HepG2 (cell line): ENCODE measurements around the gene RASGRP1. TPM values are rescaled to one million over a fixed set of nuclear protein-coding genes. Genes with fewer than 3 reads are reported as not detected.

ENCODE experiments used
- ATAC-seq: fragments of 200-7000 bp; cut with Tn5 transposase; 3 replicates; pipeline ENCODE4 v1.9.1; 2020; ENCODE audit warnings: mild to moderate bottlenecking, moderate library complexity
- BruUV-seq: library from RNA; stranded (reverse); fragments of 400-500 nt; replicated peaks from 2 replicates; lab custom pipeline; 2021; lab: Mats Ljungman, UMichigan
- CTCF ChIA-PET: fragments of 300-600 bp; formaldehyde crosslinking; extraction: SDS; loops from one replicate; lab custom pipeline; 2021; ENCODE audit warnings: low total read pairs, inconsistent platforms, low intra/inter-chr PET ratio; lab: Yijun Ruan, JAX
- POLR2A ChIA-PET: fragments of 350-600 bp; sonication (Branson Sonifier 250); formaldehyde crosslinking; loops from one replicate; lab custom pipeline; 2020; ENCODE audit warnings: antibody characterized with exemption, inconsistent platforms; lab: Yijun Ruan, JAX
- DNase-seq: peaks from one replicate; pipeline ENCODE4 v3.0.0-alpha.2; 2015; ENCODE audit warnings: low spot score
- FAIRE-seq: peaks from 3 replicates; lab custom pipeline; 2011; peaks lifted over from hg19 to GRCh38; lab: Jason Lieb, UNC
- H2AFZ ChIP-seq: one replicate; pipeline ENCODE4 v1.6.1; 2011; ENCODE audit warnings: low read length, inconsistent platforms
- H3K27ac ChIP-seq: fragments of 300-600 bp; 3 replicates; pipeline ENCODE4 v1.8.0; 2011; ENCODE audit warnings: mixed run types, mild to moderate bottlenecking, mixed read lengths, low read length, inconsistent platforms; ENCODE audit not compliant: insufficient read depth; ENCODE audit errors: extremely low read length
- H3K27me3 ChIP-seq, 2 experiments: fragments of 200-600 bp in 1 of 2; 2 replicates in 1 of 2; 3 replicates in 1 of 2; pipeline versions ENCODE4 v1.6.0 to v1.8.0; 2011; ENCODE audit warnings: low read length in 2 of 2, mild to moderate bottlenecking in 2 of 2, moderate library complexity in 2 of 2, inconsistent platforms in 1 of 2; ENCODE audit not compliant: insufficient read depth in 2 of 2, control insufficient read depth in 1 of 2
- H3K36me3 ChIP-seq, 2 experiments: fragments of 200-600 bp in 1 of 2; replicated peaks in 1 of 2; 2 replicates in 1 of 2; 3 replicates in 1 of 2; pipeline versions ENCODE4 v1.5.1 to v1.8.0; 2011; ENCODE audit warnings: low read length in 2 of 2, inconsistent platforms in 1 of 2; ENCODE audit not compliant: insufficient read depth in 2 of 2, control insufficient read depth in 1 of 2
- H3K4me1 ChIP-seq: 2 replicates; pipeline ENCODE4 v1.5.1; 2012; ENCODE audit warnings: low read length, inconsistent platforms; ENCODE audit not compliant: insufficient read depth
- H3K4me2 ChIP-seq: 2 replicates; pipeline ENCODE4 v1.6.0; 2011; ENCODE audit warnings: low read depth, low read length, inconsistent platforms
- H3K4me3 ChIP-seq, 3 experiments: fragments of 200-600 bp in 1 of 3; sonication (generic), shearing (Covaris generic) in 1 of 3; replicated peaks in 1 of 3; 2 replicates each; pipeline ENCODE4 v1.5.1; 2011 to 2016; ENCODE audit warnings: low read length in 3 of 3, inconsistent platforms in 2 of 3, low read depth in 2 of 3, mild to moderate bottlenecking in 2 of 3, control low read depth in 1 of 3, mixed read lengths in 1 of 3; ENCODE audit not compliant: insufficient read depth in 1 of 3
- H3K79me2 ChIP-seq: one replicate; pipeline ENCODE4 v1.6.1; 2011; ENCODE audit warnings: low read length, inconsistent platforms; ENCODE audit not compliant: insufficient read depth
- H3K9ac ChIP-seq: 2 replicates; pipeline ENCODE4 v1.6.0; 2011; ENCODE audit warnings: mild to moderate bottlenecking, low read depth, low read length, inconsistent platforms; ENCODE audit not compliant: insufficient read depth
- H3K9me3 ChIP-seq: 2 replicates; pipeline ENCODE4 v1.5.1; 2012; ENCODE audit warnings: mild to moderate bottlenecking, low read length
- H4K20me1 ChIP-seq: 2 replicates; pipeline ENCODE4 v1.6.0; 2011; ENCODE audit warnings: inconsistent platforms, mild to moderate bottlenecking, low read length, moderate library complexity; ENCODE audit not compliant: insufficient read depth
- ATF3 ChIP-seq: sonication (generic); formaldehyde crosslinking; IDR thresholded peaks from 2 replicates; pipeline ENCODE4 v1.4.0; 2020; ENCODE audit warnings: missing genetic modification reagents
- NR2F1 ChIP-seq, 2 experiments: fragments of 450-650 bp in 1 of 2; formaldehyde crosslinking in 1 of 2; IDR thresholded peaks; 2 replicates each; pipeline versions ENCODE4 v1.5.0 to v1.6.1; 2016 to 2020; ENCODE audit warnings: mild to moderate bottlenecking in 1 of 2, missing compliant biosample characterization in 1 of 2, missing genetic modification reagents in 1 of 2, moderate library complexity in 1 of 2
- PAWR ChIP-seq: sonication (generic); formaldehyde crosslinking; IDR thresholded peaks from 2 replicates; pipeline ENCODE4 v1.4.0; 2020; ENCODE audit warnings: missing genetic modification reagents, mild to moderate bottlenecking, borderline replicate concordance
- PITX1 ChIP-seq: sonication (generic); formaldehyde crosslinking; IDR thresholded peaks from 2 replicates; pipeline ENCODE4 v1.5.1; 2020; ENCODE audit warnings: mild to moderate bottlenecking, missing genetic modification reagents
- POGZ ChIP-seq: sonication (generic); formaldehyde crosslinking; IDR thresholded peaks from 2 replicates; pipeline ENCODE4 v1.4.0; 2020; ENCODE audit warnings: mild to moderate bottlenecking, missing genetic modification reagents
- PRDM15 ChIP-seq: sonication (generic); formaldehyde crosslinking; IDR thresholded peaks from 2 replicates; pipeline ENCODE4 v1.4.0; 2020; ENCODE audit warnings: missing genetic modification reagents
- TCF7L2 ChIP-seq: IDR thresholded peaks from 2 replicates; pipeline ENCODE4 v1.6.1; 2011; ENCODE audit warnings: mild to moderate bottlenecking, low read depth, low read length, moderate library complexity
- ZNF18 ChIP-seq: sonication (generic); formaldehyde crosslinking; IDR thresholded peaks from 2 replicates; pipeline ENCODE4 v1.8.0; 2022; ENCODE audit warnings: mild to moderate bottlenecking, missing genetic modification reagents; ENCODE audit not compliant: insufficient replicate concordance
- ZNF331 ChIP-seq: sonication (generic); formaldehyde crosslinking; IDR thresholded peaks from 2 replicates; pipeline ENCODE4 v1.4.0; 2020; ENCODE audit warnings: missing genetic modification reagents
- ZNF367 ChIP-seq: sonication (generic); formaldehyde crosslinking; IDR thresholded peaks from 2 replicates; pipeline ENCODE4 v1.4.0; 2020; ENCODE audit warnings: missing genetic modification reagents, borderline replicate concordance
- ZNF414 ChIP-seq: sonication (generic); formaldehyde crosslinking; IDR thresholded peaks from 2 replicates; pipeline ENCODE4 v1.5.0; 2020; ENCODE audit warnings: missing genetic modification reagents
- ZSCAN12 ChIP-seq: sonication (generic); formaldehyde crosslinking; IDR thresholded peaks from 2 replicates; pipeline ENCODE4 v1.9.0; 2021; ENCODE audit warnings: mild to moderate bottlenecking, missing genetic modification reagents
- WGBS: methylation state at CpG from one replicate; pipeline ENCODE4 v1.1.6; 2017; ENCODE audit warnings: low lambda C conversion rate; 5-methylcytosine and 5-hydroxymethylcytosine counted together
- in situ Hi-C: cut with HindIII; loops from 2 replicates; pipeline ENCODE4 v1.10.0; 2017; ENCODE audit warnings: low pct_unique_long_range_greater_than_20kb; ENCODE audit not compliant: extremely low pct_ligation_motif_present
- intact Hi-C: fragments of 100-400 bp; cut with micrococcal nuclease; formaldehyde crosslinking; loops from one replicate; pipeline ENCODE4 v1.10.0; 2022; ENCODE audit not compliant: unreplicated experiment
- polyA plus RNA-seq, 8 experiments: library from polyadenylated mRNA; depleted of rRNA in 3 of 8; stranded (reverse) in 7 of 8; unstranded in 1 of 8; fragments of >200 nt; fragmentation: Illumina TruSeq in 4 of 8; extraction: Trizol in 4 of 8; gene quantifications; 2 replicates each; pipeline versions ENCODE4 v1.2.1 to v1.2.3, GENCODE V29; 2011 to 2016; ENCODE audit warnings: low read depth in 4 of 8, missing spikeins in 1 of 8, mixed read lengths in 1 of 8; ENCODE audit not compliant: insufficient read depth in 1 of 8
- total RNA-seq, 5 experiments: library from RNA; depleted of rRNA; stranded (reverse); fragments of >200 nt; fragmentation: Illumina TruSeq; extraction: Trizol; gene quantifications; 2 replicates each; pipeline ENCODE4 v1.2.3, GENCODE V29; 2016; ENCODE audit warnings: low read depth in 1 of 5

RASGRP1 gene
- total and polyA plus RNA-seq, 2 of the 13 experiments (the other 11 are each of a cell fraction or from before 2014, with no cell fraction given): 0.07 TPM; not detected in 1

GRCh38 chr15:38514601-38515000 lies 50.0 kb downstream of the RASGRP1 start:
- ATAC-seq (no peak), FAIRE-seq (no peak), DNase-seq (no peak)
- H3K4me2 ChIP-seq: no peak overlapping the region
- H3K9me3 ChIP-seq: no peaks in the 10 kb centered on the region
- ChIA-PET CTCF (no interaction called here), POLR2A (no interaction called here)
- no peak overlapping the region for H3K27ac ChIP-seq
- intact Hi-C loops: no loop called here
- H3K4me1 ChIP-seq: no peaks in the 10 kb centered on the region
- no peak overlapping the region for H2AFZ ChIP-seq
- WGBS: 19% methylated on average over 2 of the region's 2 CpGs
- no peaks in the 10 kb centered on the region for H3K79me2 ChIP-seq
- no peaks in the 10 kb centered on the region for H4K20me1 ChIP-seq
- H3K27me3 ChIP-seq: no peaks in the 10 kb centered on the region
- H3K36me3 ChIP-seq: no peaks in the 10 kb centered on the region
- no peak overlapping the region for H3K4me3 ChIP-seq
- TF ChIP-seq PITX1 (CRISPR knock-in tag) (no peak), ZNF367 (CRISPR knock-in tag) (no peak), ZSCAN12 (CRISPR knock-in tag) (no peak), ZNF414 (no peak), PRDM15 (no peak), ATF3 (CRISPR knock-in tag) (no peak), TCF7L2 (no peak), ZNF18 (no peak), PAWR (CRISPR knock-in tag) (no peak), ZNF331 (CRISPR knock-in tag) (no peak), POGZ (CRISPR knock-in tag) (no peak), NR2F1 (CRISPR knock-in tag; IDR thresholded peaks at IDR 0.05) (no peak)
- BruUV-seq: no TSS peak
- no peak overlapping the region for H3K9ac ChIP-seq
- in situ Hi-C loops: no loop called here
